Skeletal muscle satellite cell (primary cell): ENCODE measurements around the gene BBS9.

ENCODE experiments used
- H3K27me3 ChIP-seq: 2 replicates; pipeline ENCODE4 v1.7.0; 2013; ENCODE audit warnings: low read length; ENCODE audit not compliant: control insufficient read depth, insufficient read depth
- H3K36me3 ChIP-seq: 2 replicates; pipeline ENCODE4 v1.7.0; 2013; ENCODE audit warnings: mild to moderate bottlenecking, control low read depth, low read length; ENCODE audit not compliant: insufficient read depth
- H3K4me1 ChIP-seq: 2 replicates; pipeline ENCODE4 v1.7.0; 2013; ENCODE audit warnings: low read length; ENCODE audit not compliant: control insufficient read depth, insufficient read depth
- H3K4me2 ChIP-seq: 2 replicates; pipeline ENCODE4 v1.7.0; 2013; ENCODE audit warnings: mild to moderate bottlenecking, low read length
- H3K4me3 ChIP-seq: 2 replicates; pipeline ENCODE4 v1.7.0; 2013; ENCODE audit warnings: low read length
- H3K9ac ChIP-seq: 2 replicates; pipeline ENCODE4 v1.7.0; 2013; ENCODE audit warnings: mild to moderate bottlenecking, low read depth, low read length, moderate library complexity
- H3K9me3 ChIP-seq: replicated peaks from 2 replicates; pipeline ENCODE4 v1.7.0; 2013; ENCODE audit warnings: mild to moderate bottlenecking, control low read depth, low read length

Gene BBS9

DNA sequence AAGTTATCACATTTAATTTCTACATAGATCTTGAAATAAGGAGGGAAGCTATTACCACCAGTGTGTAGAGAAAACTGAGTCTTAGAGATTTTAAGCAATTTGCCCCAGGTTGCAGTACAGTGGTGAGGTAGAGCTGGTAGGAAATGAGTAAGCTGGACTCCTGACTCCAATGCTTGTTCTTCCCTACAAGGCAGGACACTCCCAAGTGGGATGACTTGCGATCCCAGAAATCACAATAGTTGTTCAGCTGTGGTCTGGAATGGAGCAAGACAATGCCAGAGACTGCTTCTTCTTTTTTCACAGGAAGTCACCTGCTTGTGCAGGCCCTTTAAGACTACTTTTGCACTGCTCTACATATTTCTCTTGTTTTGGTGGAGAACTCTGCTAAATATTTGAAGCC is 448.8 kb downstream of the BBS9 start:
- Histone ChIP-seq H3K36me3 (no peaks in the 10 kb centered on the region), H3K4me1 (peaks cover 7% of the 10 kb centered on the region), H3K27me3 (no peaks in the 10 kb centered on the region), H3K9ac (no peak overlapping the region), H3K4me3 (no peak overlapping the region), H3K4me2 (no peak overlapping the region), H3K9me3 (no peaks in the 10 kb centered on the region)

DNA sequence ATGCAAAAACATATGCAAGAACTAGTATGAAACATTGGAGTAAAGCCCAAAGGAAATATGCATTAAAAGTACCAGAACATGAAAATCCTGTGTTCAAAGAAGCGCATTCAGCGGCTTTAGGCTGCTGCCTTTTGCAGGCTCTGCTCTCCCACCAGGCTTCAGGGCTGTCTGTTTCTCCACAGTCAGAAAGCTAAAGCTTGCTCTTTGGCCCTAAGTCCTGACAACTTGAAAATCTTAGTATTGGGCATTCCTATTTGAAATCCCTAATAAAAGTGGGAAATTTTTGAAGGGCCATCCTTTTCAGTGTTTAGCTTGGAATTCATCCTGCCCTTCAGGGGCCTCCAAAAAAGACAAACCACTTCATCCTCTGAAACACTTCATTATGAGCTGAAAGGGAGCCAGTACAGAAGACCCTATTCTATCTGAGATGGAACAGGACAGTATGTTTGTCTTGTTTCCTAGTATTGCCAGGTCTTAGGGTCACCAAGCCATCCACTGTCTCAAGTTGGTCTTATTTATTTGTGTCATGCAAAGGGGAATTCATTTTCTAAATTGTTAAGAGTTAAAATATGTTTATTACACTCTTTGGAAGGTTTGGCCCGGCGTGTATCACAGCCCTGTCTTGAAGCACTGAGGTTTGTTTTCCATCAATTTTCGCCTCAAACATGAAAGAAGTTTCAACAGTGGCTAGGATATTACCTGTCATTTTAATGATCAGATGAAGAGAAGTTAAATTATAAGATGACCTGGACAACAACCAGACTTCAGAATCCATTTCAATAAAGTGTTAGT is 449.7 kb downstream of the BBS9 start:
- Histone ChIP-seq H3K36me3 (no peaks in the 10 kb centered on the region), H3K9ac (no peak overlapping the region)

DNA sequence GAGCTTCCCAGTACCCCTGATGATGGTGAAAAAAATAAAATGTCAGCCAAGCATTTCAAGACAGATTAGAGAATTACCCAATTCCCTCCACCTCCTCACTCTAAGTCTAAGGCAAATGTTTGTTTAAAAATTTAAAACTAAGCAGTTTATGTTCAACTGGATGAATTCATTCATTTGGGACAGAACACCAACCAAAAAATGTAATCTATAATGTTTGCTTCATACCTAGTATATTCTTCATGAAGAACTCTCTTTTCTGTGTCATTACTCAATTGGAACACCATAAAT is 450.3 kb downstream of the BBS9 start:
- no peaks in the 10 kb centered on the region for H3K9me3 ChIP-seq
- H3K4me3 ChIP-seq = no peak overlapping the region
- H3K36me3 ChIP-seq = no peaks in the 10 kb centered on the region
- H3K4me2 ChIP-seq = no peak overlapping the region
- H3K9ac ChIP-seq = no peak overlapping the region
- H3K4me1 ChIP-seq = peaks cover 7% of the 10 kb centered on the region
- H3K27me3 ChIP-seq = no peaks in the 10 kb centered on the region

More for the DNA sequence above, 449.7 kb downstream of the BBS9 start:
- no peak overlapping the region for H3K4me2 ChIP-seq
- no peaks in the 10 kb centered on the region for H3K27me3 ChIP-seq
- H3K4me3 ChIP-seq = no peak overlapping the region
- peaks cover 7% of the 10 kb centered on the region for H3K4me1 ChIP-seq
- H3K9me3 ChIP-seq = no peaks in the 10 kb centered on the region

DNA sequence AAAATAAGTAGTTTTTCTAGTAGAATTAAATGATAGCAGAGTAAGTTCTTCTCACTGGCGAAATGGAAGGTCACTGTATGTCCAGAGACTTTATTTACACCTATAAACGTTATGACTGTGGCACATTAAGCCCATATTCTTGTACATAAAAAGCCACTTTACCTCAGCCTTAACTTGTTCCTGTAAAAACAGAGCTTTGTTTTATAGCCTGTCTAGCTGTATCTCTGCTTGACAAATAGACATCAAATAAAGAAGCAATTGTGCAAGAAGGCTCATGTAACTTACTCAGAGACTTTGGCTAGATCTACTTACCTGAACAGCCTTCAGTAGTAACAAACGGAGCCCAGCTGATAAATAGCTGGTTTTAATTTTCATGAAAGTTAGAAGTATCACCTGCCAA is 451.9 kb downstream of the BBS9 start:
- peaks cover 7% of the 10 kb centered on the region for H3K4me1 ChIP-seq
- no peak overlapping the region for H3K9ac ChIP-seq
- H3K4me3 ChIP-seq = no peak overlapping the region
- no peaks in the 10 kb centered on the region for H3K9me3 ChIP-seq
- H3K4me2 ChIP-seq = no peak overlapping the region
- H3K36me3 ChIP-seq = no peaks in the 10 kb centered on the region
- no peaks in the 10 kb centered on the region for H3K27me3 ChIP-seq

DNA sequence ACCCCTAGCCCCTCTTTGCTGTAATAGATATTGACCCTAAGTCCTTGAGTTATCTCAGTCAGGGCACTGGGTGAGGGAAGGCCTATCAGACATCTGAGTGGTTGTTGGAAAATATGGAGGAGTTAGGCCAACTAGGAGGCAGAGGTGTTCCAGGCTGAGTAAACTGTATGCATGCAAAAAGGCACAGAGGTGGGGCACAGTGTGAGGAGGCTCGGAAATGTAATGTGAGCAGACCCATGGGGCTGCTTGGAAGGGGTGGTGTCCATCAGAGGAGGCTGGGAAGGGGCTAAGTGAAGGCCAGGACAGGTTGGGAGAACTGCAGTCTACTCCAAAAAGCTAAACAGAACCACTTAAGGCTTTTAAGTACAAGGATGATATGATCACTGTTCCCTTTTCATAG is 452.7 kb downstream of the BBS9 start:
- Histone ChIP-seq H3K36me3 (no peaks in the 10 kb centered on the region), H3K9me3 (no peaks in the 10 kb centered on the region), H3K4me2 (no peak overlapping the region), H3K9ac (no peak overlapping the region), H3K27me3 (no peaks in the 10 kb centered on the region), H3K4me3 (no peak overlapping the region), H3K4me1 (peaks cover 7% of the 10 kb centered on the region)

DNA sequence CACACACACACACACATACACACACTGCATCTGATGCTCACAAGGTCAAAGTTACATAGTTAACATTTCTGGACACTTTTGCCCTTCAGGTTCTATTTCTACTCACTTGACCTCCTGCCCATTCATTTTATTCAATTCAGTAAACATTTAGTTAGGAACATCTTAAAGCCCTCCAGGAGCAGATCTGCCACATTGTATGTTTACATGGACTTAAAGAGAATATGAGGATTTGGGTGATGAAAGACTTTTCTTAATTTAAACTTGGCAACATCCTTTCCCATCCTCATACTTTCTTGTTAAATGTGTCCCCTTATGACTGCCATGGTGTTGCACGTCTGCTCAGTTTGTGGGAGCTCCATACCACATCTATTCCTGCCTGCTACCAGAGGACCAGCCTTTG is 453.2 kb downstream of the BBS9 start:
- no peak overlapping the region for H3K4me3 ChIP-seq
- no peak overlapping the region for H3K4me2 ChIP-seq
- peaks cover 7% of the 10 kb centered on the region for H3K4me1 ChIP-seq
- H3K36me3 ChIP-seq = no peaks in the 10 kb centered on the region
- H3K9me3 ChIP-seq = no peaks in the 10 kb centered on the region
- H3K9ac ChIP-seq = no peak overlapping the region
- no peaks in the 10 kb centered on the region for H3K27me3 ChIP-seq

DNA sequence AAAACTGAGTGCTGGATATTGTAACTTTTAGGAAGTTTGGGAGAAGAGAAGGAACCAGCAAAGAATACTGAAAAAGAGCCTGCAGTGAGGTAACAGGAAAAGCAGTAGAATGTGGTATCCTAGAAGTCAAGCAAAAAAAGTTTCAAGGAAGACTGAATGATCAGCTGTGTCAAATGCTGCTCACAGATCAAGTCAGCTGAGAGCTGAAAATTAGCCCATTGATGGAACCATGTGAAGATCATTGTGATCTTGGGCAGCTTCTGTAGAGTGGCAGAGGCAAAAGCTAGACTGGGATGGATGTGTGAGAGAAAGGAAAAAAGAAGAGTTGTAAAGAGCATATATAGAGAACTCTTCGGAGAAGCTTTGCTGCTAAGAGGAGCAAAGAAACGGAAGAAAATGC is 460.5 kb downstream of the BBS9 start:
- H3K4me1 ChIP-seq = peaks cover 27% of the 10 kb centered on the region
- no peaks in the 10 kb centered on the region for H3K27me3 ChIP-seq
- H3K4me3 ChIP-seq = no peak overlapping the region
- no peak overlapping the region for H3K4me2 ChIP-seq
- H3K9ac ChIP-seq = no peak overlapping the region
- H3K9me3 ChIP-seq = no peaks in the 10 kb centered on the region
- H3K36me3 ChIP-seq = no peaks in the 10 kb centered on the region

DNA sequence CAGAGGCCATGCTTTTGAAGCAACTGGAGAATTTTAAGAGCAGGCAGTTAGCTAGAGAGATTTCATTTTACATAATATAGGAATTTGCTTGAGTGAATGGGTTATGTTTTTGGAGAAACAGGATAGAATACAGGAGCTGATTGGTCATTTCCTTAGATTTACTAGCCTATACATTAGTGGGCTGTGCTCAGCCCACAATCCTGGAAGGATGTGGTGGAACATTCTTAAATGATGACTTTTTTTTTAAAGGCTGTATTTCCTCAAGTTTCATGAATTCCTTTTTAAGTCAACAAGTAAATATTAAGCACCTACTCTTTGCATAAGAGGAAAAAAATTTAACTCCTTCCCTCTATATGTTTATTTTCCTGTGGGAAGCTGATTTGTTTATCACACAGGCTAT is 461.6 kb downstream of the BBS9 start:
- H3K9me3 ChIP-seq = no peaks in the 10 kb centered on the region
- H3K4me1 ChIP-seq = peaks cover 27% of the 10 kb centered on the region
- no peak overlapping the region for H3K4me3 ChIP-seq

DNA sequence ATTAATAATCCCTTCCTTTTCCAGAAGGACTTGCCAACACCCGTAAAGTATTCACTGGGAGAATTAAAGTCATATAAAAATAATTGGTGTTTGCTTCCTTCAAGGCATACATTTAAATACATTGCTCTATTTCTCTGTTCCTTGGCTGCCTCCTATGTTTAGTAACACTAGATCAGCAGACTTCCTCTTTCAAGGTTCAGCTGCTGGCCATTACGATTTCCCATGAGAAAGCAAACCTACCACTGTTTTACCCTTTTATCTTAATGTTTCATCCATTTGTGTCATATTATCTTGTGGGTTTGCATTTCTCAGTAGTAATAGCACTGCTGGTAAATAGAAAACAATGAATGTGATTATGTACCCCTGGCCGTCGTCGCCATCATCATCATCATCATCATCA is 462.1 kb downstream of the BBS9 start:
- Histone ChIP-seq H3K4me3 (no peak overlapping the region), H3K9ac (no peak overlapping the region), H3K9me3 (no peaks in the 10 kb centered on the region), H3K4me1 (peaks cover 27% of the 10 kb centered on the region), H3K4me2 (no peak overlapping the region), H3K27me3 (no peaks in the 10 kb centered on the region), H3K36me3 (no peaks in the 10 kb centered on the region)

More for the DNA sequence above, 461.6 kb downstream of the BBS9 start:
- Histone ChIP-seq H3K9ac (no peak overlapping the region), H3K27me3 (no peaks in the 10 kb centered on the region), H3K36me3 (no peaks in the 10 kb centered on the region), H3K4me2 (peak overlapping the region; percentile 12)

DNA sequence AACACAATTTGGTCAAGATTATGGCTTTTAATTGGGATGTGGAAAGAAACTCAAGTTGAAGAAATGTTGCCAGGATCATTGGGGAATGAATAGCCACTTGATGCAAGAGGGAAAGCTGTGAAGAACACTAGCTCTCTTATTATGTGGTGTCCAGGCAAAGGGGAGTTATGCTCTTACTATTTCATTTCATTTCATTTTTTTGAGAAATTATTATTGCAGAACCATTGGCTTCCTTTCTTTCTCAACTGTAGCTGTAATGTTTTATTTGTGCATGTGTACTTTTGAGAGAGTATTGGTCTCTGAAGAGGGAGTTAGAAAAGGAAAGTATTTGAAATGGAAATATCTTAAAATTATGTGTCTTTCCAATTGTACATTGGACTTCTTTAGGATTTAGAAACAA is 463.4 kb downstream of the BBS9 start:
- H3K4me1 ChIP-seq = peaks cover 27% of the 10 kb centered on the region
- no peaks in the 10 kb centered on the region for H3K27me3 ChIP-seq
- no peak overlapping the region for H3K4me2 ChIP-seq
- no peaks in the 10 kb centered on the region for H3K9me3 ChIP-seq
- no peak overlapping the region for H3K9ac ChIP-seq
- H3K36me3 ChIP-seq = no peaks in the 10 kb centered on the region
- H3K4me3 ChIP-seq = no peak overlapping the region

DNA sequence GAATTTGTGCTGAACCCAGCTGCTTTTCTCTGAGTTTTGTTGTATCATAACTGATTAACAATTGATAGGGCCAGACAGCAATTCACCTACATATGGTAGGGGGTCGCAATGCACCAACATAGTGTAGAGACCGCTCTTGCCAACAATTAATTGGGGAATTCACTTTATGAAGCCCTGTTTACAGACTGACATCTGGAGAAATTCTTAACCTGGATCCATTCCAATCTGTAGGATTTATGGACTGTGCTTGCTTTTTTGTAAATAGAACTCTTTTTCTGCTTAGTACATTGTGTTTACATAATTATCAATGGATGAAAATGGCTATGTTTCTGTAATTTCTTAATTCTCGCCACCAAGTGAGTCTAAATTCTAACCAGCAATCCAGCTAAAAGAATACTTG is 464.2 kb downstream of the BBS9 start:
- Histone ChIP-seq H3K4me2 (no peak overlapping the region), H3K27me3 (no peaks in the 10 kb centered on the region), H3K4me3 (no peak overlapping the region), H3K9me3 (no peaks in the 10 kb centered on the region), H3K36me3 (no peaks in the 10 kb centered on the region), H3K4me1 (peaks cover 27% of the 10 kb centered on the region), H3K9ac (no peak overlapping the region)

DNA sequence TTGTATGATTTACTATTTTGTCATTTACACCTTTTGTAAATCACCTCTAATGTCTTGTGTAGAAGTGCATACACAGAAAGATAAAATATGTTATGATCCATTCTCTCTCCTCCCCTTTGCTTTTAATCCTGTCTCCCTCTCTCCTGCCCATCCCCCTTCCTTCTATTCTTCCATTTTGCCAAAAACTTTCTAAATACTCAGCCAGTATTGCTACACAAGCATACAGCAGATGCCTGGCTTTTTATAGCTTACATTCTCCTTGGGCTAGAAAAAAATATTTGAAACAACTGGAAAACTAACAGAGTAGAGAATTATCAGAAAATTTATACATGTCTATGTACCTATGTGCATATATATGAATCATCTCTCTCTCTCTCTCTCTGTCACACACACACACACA is 467.3 kb downstream of the BBS9 start:
- Histone ChIP-seq H3K9ac (no peak overlapping the region), H3K4me2 (no peak overlapping the region), H3K9me3 (no peaks in the 10 kb centered on the region), H3K4me3 (no peak overlapping the region), H3K36me3 (no peaks in the 10 kb centered on the region), H3K27me3 (no peaks in the 10 kb centered on the region), H3K4me1 (peaks cover 6% of the 10 kb centered on the region)
